ENCODE measurements around the gene TPPP2. TPM values are rescaled to one million over a fixed set of nuclear protein-coding genes. Genes with fewer than 3 reads are reported as not detected.

TPPP2 gene
- total RNA-seq, 1 experiment from 2014 or later: not detected

DNA sequence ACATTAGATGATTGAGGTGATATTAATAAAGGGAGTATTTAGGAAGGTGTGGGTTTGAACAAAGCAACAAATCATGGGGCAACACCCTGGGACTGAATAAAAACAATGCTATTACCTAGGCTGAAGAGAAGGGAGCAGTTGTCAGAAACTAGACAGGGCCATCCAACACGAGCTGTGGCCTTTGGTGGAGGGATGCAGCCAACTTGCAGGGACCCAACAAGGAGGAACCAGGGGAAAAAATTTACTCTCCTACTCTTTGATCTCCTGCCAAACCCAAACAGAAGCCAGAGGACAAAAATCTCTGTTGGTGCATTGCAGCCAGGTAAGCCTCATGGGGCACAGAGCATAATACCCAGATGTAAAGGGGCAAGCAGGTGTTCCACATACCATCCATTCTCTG lies 18.9 kb upstream of the TPPP2 start:
- H3K27me3 ChIP-seq (replicated peaks; ENCODE audit: insufficient read depth, low read depth, low read length, poor library complexity): no peaks in the 10 kb centered on the region
- no peaks in the 10 kb centered on the region for H3K36me3 ChIP-seq (ENCODE audit: insufficient read depth, low read length, poor library complexity, severe bottlenecking)
- H3K27ac ChIP-seq (ENCODE audit: low read depth, low read length, poor library complexity, severe bottlenecking): no peak overlapping the region
- no TSS peak for BruUV-seq (replicated peaks)
- CTCF ChIA-PET: no interaction called here
- no peaks in the 10 kb centered on the region for H3K4me1 ChIP-seq (ENCODE audit: insufficient read depth, low read length, poor library complexity, severe bottlenecking)
- no peaks in the 10 kb centered on the region for H3K9me3 ChIP-seq (ENCODE audit: low read depth, low read length, poor library complexity, severe bottlenecking)
- intact Hi-C loops (cut with micrococcal nuclease; ENCODE audit: unreplicated experiment): loop anchor here (10.0 kb wide), 1 partner anchor 184 kb away; no protein-coding TSS in a partner anchor
- no peak for TF ChIP-seq EZH2 (IDR thresholded peaks at IDR 0.05; ENCODE audit: borderline replicate concordance, low read depth, low read length, poor library complexity, severe bottlenecking)
- TF ChIP-seq, protein P1, sequence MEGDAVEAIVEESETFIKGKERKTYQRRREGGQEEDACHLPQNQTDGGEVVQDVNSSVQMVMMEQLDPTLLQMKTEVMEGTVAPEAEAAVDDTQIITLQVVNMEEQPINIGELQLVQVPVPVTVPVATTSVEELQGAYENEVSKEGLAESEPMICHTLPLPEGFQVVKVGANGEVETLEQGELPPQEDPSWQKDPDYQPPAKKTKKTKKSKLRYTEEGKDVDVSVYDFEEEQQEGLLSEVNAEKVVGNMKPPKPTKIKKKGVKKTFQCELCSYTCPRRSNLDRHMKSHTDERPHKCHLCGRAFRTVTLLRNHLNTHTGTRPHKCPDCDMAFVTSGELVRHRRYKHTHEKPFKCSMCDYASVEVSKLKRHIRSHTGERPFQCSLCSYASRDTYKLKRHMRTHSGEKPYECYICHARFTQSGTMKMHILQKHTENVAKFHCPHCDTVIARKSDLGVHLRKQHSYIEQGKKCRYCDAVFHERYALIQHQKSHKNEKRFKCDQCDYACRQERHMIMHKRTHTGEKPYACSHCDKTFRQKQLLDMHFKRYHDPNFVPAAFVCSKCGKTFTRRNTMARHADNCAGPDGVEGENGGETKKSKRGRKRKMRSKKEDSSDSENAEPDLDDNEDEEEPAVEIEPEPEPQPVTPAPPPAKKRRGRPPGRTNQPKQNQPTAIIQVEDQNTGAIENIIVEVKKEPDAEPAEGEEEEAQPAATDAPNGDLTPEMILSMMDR (conservative IDR thresholded peaks at IDR 0.05; ENCODE audit: low read depth, low read length): no peak
- H3K4me3 ChIP-seq (ENCODE audit: low read depth, low read length, poor library complexity, severe bottlenecking): no peak overlapping the region
- DNase-seq (ENCODE audit: low spot score): no peak
- POLR2A ChIA-PET (ENCODE audit: low non-redundant PET): no interaction called here

DNA sequence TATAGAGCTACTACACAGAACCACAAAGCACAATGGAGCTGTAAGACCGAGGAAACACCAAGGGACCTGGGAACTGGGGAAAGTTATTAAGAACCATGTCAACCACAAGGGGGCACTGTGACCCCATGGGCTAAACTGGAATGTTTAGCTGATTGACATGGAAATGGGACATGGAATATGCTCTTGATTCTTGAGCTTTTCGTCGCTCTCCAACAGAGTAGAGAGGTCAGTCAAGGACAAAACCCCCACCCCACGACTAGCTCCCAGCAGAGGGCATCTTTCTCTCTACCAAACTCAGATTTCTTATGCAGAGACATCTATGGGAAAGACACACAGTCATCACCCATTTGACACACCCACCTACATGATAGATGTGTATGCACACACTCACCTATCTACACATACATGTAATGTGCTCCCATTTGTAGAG lies 15.2 kb upstream of the TPPP2 start:
- ChIA-PET CTCF (interaction anchor here (0.6 to 2.6 kb wide), 29 partner anchors 9 to 1186 kb away, joined by 3 to 55 read pairs (median 4); partner anchors contain the start of gene ARHGEF40), POLR2A (ENCODE audit: low non-redundant PET) (interaction anchor here (0.6 to 0.8 kb wide), 4 partner anchors 11 to 148 kb away, joined by 3 to 4 read pairs (median 4); no protein-coding TSS in a partner anchor)
- Histone ChIP-seq H3K4me3 (ENCODE audit: low read depth, low read length, poor library complexity, severe bottlenecking) (peak overlapping the region; percentile 8), H3K27me3 (replicated peaks; ENCODE audit: insufficient read depth, low read depth, low read length, poor library complexity) (no peaks in the 10 kb centered on the region), H3K36me3 (ENCODE audit: insufficient read depth, low read length, poor library complexity, severe bottlenecking) (no peaks in the 10 kb centered on the region), H3K4me1 (ENCODE audit: insufficient read depth, low read length, poor library complexity, severe bottlenecking) (no peaks in the 10 kb centered on the region), H3K27ac (ENCODE audit: low read depth, low read length, poor library complexity, severe bottlenecking) (no peak overlapping the region), H3K9me3 (ENCODE audit: low read depth, low read length, poor library complexity, severe bottlenecking) (no peaks in the 10 kb centered on the region)
- intact Hi-C loops (cut with micrococcal nuclease; ENCODE audit: unreplicated experiment): loop anchor here (1.0 to 10.0 kb wide), 4 partner anchors 26 to 180 kb away; no protein-coding TSS in a partner anchor
- DNase-seq (ENCODE audit: low spot score): peak; percentile 93
- TF ChIP-seq, protein P1 (conservative IDR thresholded peaks at IDR 0.05; ENCODE audit: low read depth, low read length): peak; percentile 92
- TF ChIP-seq EZH2 (IDR thresholded peaks at IDR 0.05; ENCODE audit: borderline replicate concordance, low read depth, low read length, poor library complexity, severe bottlenecking): no peak
- no TSS peak for BruUV-seq (replicated peaks)

DNA sequence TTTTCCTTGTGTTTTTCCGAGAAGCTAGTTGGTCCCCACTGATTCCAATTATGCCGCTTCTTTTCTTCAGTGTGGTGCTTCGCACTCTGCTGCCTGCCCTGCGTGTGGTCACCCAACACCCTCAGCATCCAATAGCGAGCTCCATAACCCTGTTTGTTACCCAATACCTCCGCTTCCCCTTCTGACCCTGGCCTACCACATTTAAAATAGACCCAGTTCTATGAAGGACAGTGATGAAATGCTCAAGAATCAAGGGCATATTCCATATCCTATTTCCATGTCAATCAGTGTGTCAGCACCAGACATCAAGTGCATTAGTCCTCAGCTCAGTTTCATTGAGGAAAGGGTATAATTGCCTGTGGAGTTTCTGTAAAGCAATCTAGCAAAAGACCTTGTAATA lies 14.7 kb upstream of the TPPP2 start:
- H3K4me3 ChIP-seq (ENCODE audit: low read depth, low read length, poor library complexity, severe bottlenecking): no peak overlapping the region
- ChIA-PET POLR2A (ENCODE audit: low non-redundant PET) (interaction anchor here (0.6 kb wide), 1 partner anchor 11 kb away, joined by 3 read pairs; no protein-coding TSS in a partner anchor), CTCF (interaction anchor here (0.6 to 2.6 kb wide), 25 partner anchors 8 to 218 kb away, joined by 3 to 55 read pairs (median 5); partner anchors contain the start of gene ARHGEF40)
- H3K4me1 ChIP-seq (ENCODE audit: insufficient read depth, low read length, poor library complexity, severe bottlenecking): no peaks in the 10 kb centered on the region
- H3K9me3 ChIP-seq (ENCODE audit: low read depth, low read length, poor library complexity, severe bottlenecking): no peaks in the 10 kb centered on the region
- no TSS peak for BruUV-seq (replicated peaks)
- H3K27me3 ChIP-seq (replicated peaks; ENCODE audit: insufficient read depth, low read depth, low read length, poor library complexity): no peaks in the 10 kb centered on the region
- DNase-seq (ENCODE audit: low spot score): no peak
- no peak overlapping the region for H3K27ac ChIP-seq (ENCODE audit: low read depth, low read length, poor library complexity, severe bottlenecking)
- no peak for TF ChIP-seq EZH2 (IDR thresholded peaks at IDR 0.05; ENCODE audit: borderline replicate concordance, low read depth, low read length, poor library complexity, severe bottlenecking)
- H3K36me3 ChIP-seq (ENCODE audit: insufficient read depth, low read length, poor library complexity, severe bottlenecking): no peaks in the 10 kb centered on the region
- intact Hi-C loops (cut with micrococcal nuclease; ENCODE audit: unreplicated experiment): loop anchor here (10.0 kb wide), 1 partner anchor 179 kb away; no protein-coding TSS in a partner anchor
